ENCODE measurements around the gene ORAI3.
A peak's percentile ranks its signal among the peaks of the same experiment; 100 is the strongest.

The ORAI3 gene

GRCh38 chr16:30995927-30996323 lies 47.1 kb downstream of the ORAI3 start:
- DNase-seq = no peak

DNA sequence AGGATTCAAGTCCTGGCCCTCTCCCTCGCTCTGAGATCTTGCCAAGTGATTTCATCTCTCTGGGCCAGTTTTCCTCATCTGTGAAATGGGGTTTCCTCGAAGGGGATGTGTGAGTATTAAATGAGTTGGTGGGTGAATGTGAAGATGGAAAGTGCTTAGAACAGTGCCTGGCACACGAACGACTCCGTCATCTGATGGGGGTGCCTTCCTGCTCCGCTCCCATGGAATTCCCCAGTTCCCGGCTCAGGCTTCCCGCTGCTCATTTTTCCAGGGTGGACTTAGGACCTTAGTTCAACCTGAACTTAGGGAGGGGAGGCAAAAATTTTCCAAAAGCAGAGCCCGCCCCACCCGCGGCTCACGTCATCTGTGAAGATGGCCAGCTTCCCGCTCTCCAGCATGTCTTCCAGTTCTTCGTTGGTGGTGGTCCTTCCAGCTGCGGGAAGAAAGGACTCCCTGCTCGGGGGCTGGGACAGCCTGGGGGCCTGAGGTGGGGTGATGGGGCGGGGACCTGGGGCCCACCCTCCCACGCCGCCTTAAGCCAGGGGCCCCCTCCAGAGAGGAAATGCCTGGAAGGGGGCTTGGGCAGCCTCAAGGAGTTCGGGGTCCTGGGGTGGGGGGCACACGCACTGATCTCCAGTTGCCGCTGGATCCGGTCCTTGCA lies 47.6 kb downstream of the ORAI3 start:
- DNase-seq = no peak

DNA sequence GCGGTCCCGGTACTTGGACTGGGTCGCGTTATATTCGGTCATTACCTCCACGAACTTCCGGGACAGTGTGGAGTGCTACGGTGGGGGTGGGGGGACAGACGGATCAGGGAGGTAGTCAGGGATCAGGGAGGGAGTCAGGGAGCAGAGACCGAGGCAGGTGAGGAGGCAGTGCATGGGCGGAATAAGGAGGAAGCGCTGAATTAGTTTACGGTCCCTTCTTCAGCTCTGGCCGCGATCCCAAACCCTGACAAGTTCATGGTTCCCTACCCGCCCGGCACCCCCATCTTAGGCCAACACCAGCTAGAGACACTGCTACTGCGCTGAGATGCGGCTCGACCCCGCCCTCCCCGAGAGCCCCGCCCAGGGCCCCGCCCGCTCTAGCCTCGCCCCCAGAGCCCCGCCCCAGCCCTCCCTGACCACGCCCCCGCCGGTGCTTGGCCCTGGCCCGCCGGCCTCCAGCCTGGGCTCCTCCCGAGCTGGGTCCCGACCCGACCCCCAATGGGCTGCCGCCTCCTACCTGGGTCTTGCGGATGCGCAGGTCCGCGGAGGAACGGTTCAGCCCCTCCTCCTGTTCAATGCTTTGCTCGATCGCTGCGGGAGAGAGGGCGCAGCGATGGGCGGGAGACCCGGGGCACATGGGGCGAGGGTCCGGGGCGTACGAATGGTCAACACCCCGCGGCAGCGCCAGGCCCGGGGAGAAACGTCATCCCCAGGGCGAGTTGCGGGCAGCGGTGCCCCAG lies 48.3 kb downstream of the ORAI3 start:
- peak; percentile 85 for DNase-seq

DNA sequence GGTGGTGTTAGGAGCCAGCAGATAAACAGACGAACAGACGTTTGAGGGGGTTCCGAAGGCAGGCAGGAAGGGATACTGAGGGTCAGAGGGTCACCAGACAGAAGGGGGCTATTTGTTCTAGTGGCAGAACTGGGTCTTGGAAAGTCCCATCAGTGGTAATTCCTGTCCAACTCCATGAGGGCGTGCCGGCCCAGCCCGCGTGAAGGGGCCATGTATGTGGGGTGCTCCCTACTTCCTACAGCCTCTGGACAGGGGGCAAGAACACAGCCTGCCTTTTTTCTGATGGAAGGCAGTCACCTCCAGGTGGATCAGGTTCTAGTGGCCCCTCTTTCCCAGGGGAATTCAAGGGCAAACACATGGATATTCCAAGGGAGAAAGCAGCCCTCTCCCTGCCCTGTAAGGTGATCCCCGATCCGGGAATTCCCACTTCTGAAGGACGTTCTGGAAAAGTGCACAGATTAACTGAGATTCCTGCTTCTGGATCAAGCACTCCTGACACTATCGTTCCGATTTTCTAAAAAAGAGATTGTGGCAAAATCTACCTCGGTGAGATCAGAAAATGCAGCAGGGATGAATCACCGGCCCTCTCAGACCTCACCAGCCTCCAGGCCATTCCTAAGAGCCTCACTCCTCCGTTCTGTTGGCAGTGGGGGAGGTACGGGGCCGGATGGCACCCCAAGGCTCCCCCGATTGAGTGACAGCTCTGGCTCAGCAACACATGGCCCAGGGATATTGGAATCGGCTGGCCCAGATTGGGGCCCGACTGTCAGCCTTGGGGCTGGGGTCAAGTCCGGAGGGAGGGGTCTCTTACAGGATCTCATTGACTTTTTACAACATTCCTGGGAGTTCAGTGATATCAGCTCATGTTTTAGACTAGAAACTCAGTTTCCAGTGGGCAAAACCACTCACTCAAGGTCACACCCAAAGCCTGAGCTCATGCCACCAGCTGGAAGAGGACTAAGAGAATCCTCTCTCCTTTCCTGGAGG lies 49.1 kb downstream of the ORAI3 start:
- DNase-seq = peak; percentile 30

GRCh38 chr16:30998852-30999761 lies 50.2 kb downstream of the ORAI3 start:
- DNase-seq = no peak

DNA sequence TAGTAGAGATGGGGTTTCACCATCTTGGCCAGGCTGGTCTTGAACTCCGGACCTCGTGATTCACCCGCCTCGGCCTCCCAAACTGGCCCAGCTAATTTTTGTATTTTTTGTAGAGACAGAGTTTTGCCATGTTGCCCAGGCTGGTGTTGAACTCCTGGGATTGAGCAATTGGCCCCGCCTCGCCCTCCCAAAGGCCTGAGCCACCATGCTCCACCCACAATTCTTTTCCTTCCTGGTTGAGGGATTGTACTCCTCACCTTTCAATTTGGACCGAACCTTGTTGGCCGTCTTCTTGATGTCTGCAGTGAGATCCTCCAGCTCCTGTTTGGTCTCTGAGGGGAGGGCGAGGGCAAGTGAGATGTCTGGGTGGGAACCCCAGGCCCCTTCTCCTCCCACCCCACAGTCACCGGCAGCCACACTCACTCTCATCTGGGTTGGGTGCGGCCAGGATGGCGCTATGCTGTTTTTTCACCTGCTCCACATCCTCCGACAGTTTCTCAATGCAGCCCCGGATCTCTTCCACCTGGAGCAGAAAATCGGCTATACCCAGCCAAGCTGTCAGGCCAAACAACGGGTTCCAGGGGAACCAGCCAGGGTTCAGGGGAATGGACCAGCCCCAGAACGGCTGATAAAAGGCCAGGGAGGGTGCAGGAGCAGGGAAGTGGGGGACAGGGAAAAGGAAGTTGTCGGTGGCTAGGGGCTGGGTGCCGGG lies 52.0 kb downstream of the ORAI3 start:
- no peak for DNase-seq

- no peak for DNase-seq
Measured at GRCh38 chr16:31001507-31002249, 52.8 kb downstream of the ORAI3 start.

DNA sequence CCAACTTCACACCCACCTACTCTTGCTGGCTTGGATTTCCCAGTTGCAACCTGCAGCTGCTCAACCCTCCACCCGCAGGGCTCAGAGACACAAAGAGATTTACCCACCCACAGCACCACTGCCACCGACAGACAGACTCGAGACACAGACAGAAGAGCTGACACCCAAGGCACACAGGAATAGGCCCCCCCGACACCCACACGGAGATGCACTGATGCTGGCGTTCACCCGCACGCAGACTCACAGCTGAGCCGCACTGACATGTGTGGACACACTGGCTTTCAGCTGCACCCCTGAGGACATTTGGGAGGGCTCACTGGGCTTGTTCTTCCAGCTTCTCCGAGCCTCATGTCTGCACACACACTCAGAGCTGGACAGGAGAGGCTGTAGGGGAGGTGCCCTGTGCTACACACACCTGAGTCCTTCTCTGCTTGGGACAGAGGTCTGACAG lies 53.4 kb downstream of the ORAI3 start:
- no peak for DNase-seq

- DNase-seq = no peak
Measured at GRCh38 chr16:31002862-31003341, 54.0 kb downstream of the ORAI3 start.

GRCh38 chr16:31003744-31004143 lies 54.9 kb downstream of the ORAI3 start:
- no peak for DNase-seq
